Neural cell (in vitro differentiated cells): ENCODE data around the gene MRTFB. TPM values are rescaled to one million over a fixed set of nuclear protein-coding genes. Genes with fewer than 3 reads are reported as not detected.

Experiments
- H2AFZ ChIP-seq: fragments of 200-600, 300-800 bp; sonication (generic), shearing (Covaris generic); 2 replicates; pipeline ENCODE4 v1.6.0; 2014; ENCODE audit warnings: low read depth, mild to moderate bottlenecking, antibody characterized with exemption, low read length, moderate library complexity
- H3F3A ChIP-seq: fragments of 200-600 bp; shearing (Covaris generic); 2 replicates; pipeline ENCODE4 v1.6.1; 2016; ENCODE audit warnings: mild to moderate bottlenecking, moderate library complexity, mixed read lengths, antibody characterized with exemption, low read length; ENCODE audit not compliant: insufficient read depth, poor library complexity, severe bottlenecking
- H3K27ac ChIP-seq: fragments of 200-600, 300-800 bp; sonication (generic), shearing (Covaris generic); 2 replicates; pipeline ENCODE4 v1.5.1; 2014; ENCODE audit warnings: mild to moderate bottlenecking, low read length, moderate library complexity
- H3K27me3 ChIP-seq: fragments of 300-800, 200-600 bp; sonication (generic), shearing (Covaris generic); 2 replicates; pipeline ENCODE4 v1.6.0; 2014; ENCODE audit warnings: mild to moderate bottlenecking, low read depth, low read length, moderate library complexity; ENCODE audit not compliant: insufficient read depth
- H3K36me3 ChIP-seq: fragments of 300-800, 200-600 bp; sonication (generic), shearing (Covaris generic); 2 replicates; pipeline ENCODE4 v1.5.1; 2014; ENCODE audit warnings: mild to moderate bottlenecking, antibody characterized with exemption, low read length, moderate library complexity; ENCODE audit not compliant: insufficient read depth
- H3K4me2 ChIP-seq: fragments of 300-800, 200-600 bp; sonication (generic), shearing (Covaris generic); 2 replicates; pipeline ENCODE4 v1.6.0; 2014; ENCODE audit warnings: mild to moderate bottlenecking, low read length
- H3K4me3 ChIP-seq: fragments of 300-800, 200-600 bp; sonication (generic), shearing (Covaris generic); 2 replicates; pipeline ENCODE4 v1.5.1; 2014; ENCODE audit warnings: mild to moderate bottlenecking, low read length, moderate library complexity
- H3K79me2 ChIP-seq: fragments of 200-600 bp; shearing (Covaris generic); replicated peaks from 2 replicates; pipeline ENCODE4 v1.6.0; 2014; ENCODE audit warnings: mild to moderate bottlenecking, low read length, moderate library complexity; ENCODE audit not compliant: insufficient read depth
- H3K9ac ChIP-seq: fragments of 300-800, 200-600 bp; sonication (generic), shearing (Covaris generic); 2 replicates; pipeline ENCODE4 v1.6.1; 2016; ENCODE audit warnings: mild to moderate bottlenecking, low read length, mixed read lengths
- H3K9me2 ChIP-seq: fragments of 200-600 bp; shearing (Covaris generic); 2 replicates; pipeline ENCODE4 v1.6.1; 2016; ENCODE audit warnings: mild to moderate bottlenecking, low read length, mixed read lengths; ENCODE audit not compliant: insufficient read depth
- H3K9me3 ChIP-seq: fragments of 200-600, 300-800 bp; sonication (generic), shearing (Covaris generic); 2 replicates; pipeline ENCODE4 v1.6.1; 2016; ENCODE audit warnings: mild to moderate bottlenecking, mixed run types, low read length, moderate library complexity, mixed read lengths
- H4K20me1 ChIP-seq: fragments of 200-600 bp; shearing (Covaris generic); 2 replicates; pipeline ENCODE4 v1.6.1; 2016; ENCODE audit warnings: mild to moderate bottlenecking, mixed run types; ENCODE audit not compliant: insufficient read depth
- EP300 ChIP-seq: fragments of 450-650 bp; conservative IDR thresholded peaks from 2 replicates; pipeline ENCODE4 v1.6.1; 2014; ENCODE audit warnings: antibody characterized with exemption, mild to moderate bottlenecking, moderate library complexity; ENCODE audit not compliant: poor library complexity, severe bottlenecking
- EZH2 ChIP-seq: fragments of 200-600, 300-800 bp; shearing (Covaris generic), sonication (generic); IDR thresholded peaks from 2 replicates; pipeline ENCODE4 v1.6.1; 2014; ENCODE audit warnings: antibody characterized with exemption, low read length, borderline replicate concordance, mild to moderate bottlenecking; ENCODE audit not compliant: insufficient read depth, poor library complexity, severe bottlenecking
- MXI1 ChIP-seq: fragments of 450-650 bp; conservative IDR thresholded peaks from 2 replicates; pipeline ENCODE4 v1.6.1; 2014; ENCODE audit warnings: antibody characterized with exemption, mild to moderate bottlenecking; ENCODE audit not compliant: poor library complexity, severe bottlenecking
- POLR2AphosphoS5 ChIP-seq: IDR thresholded peaks from 2 replicates; pipeline ENCODE4 v1.6.1; 2012
- RAD21 ChIP-seq: fragments of 450-650 bp; conservative IDR thresholded peaks from 2 replicates; pipeline ENCODE4 v1.6.1; 2014; ENCODE audit warnings: antibody characterized with exemption, mild to moderate bottlenecking, moderate library complexity
- SMC3 ChIP-seq: fragments of 450-650 bp; conservative IDR thresholded peaks from 2 replicates; pipeline ENCODE4 v1.6.1; 2014; ENCODE audit warnings: antibody characterized with exemption, mild to moderate bottlenecking, moderate library complexity; ENCODE audit not compliant: poor library complexity
- TAF1 ChIP-seq: IDR thresholded peaks from 2 replicates; pipeline ENCODE4 v1.6.1; 2012; ENCODE audit warnings: low read depth
- polyA plus RNA-seq: library from polyadenylated mRNA; depleted of rRNA; stranded (reverse); fragments of >200 nt; gene quantifications from 2 replicates; pipeline ENCODE4 v1.2.3, GENCODE V29; 2014
- TF ChIP-seq, protein P1 (sequence below): fragments of 450-650 bp; IDR thresholded peaks from 2 replicates; pipeline ENCODE4 v1.5.1; 2014; ENCODE audit warnings: antibody characterized with exemption, mild to moderate bottlenecking, moderate library complexity; ENCODE audit not compliant: poor library complexity, severe bottlenecking
- TF ChIP-seq, protein P2 (sequence below): IDR thresholded peaks from 2 replicates; pipeline ENCODE4 v1.6.1; 2012; ENCODE audit warnings: borderline replicate concordance

The MRTFB gene
- polyA plus RNA-seq, 1 donor from 2014 or later = 18.6 TPM

DNA sequence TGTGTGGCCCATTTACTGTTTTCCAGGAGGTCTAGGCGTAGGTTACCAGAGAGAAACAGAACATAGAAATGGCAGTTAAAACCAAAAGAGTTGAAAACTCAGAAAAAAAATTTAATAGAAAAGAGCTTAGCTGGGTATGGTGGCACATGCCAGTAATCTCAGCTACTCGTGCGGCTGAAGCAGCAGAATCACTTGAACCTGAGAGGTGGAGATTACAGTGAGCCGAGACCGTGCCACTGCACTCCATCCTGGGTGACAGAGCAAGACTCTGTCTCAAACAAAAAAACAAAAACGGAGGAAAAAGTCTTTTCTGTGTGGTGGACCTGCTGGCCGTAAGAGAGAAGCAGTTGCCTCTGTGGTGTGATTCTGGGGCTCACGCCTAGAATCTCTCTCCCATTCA lies 35.8 kb downstream of the MRTFB start:
- Histone ChIP-seq H3K4me3 (no peak overlapping the region), H3K36me3 (no peaks in the 10 kb centered on the region), H3K9me3 (no peaks in the 10 kb centered on the region), H3K27me3 (no peaks in the 10 kb centered on the region), H3K27ac (no peak overlapping the region), H3K4me2 (no peak overlapping the region), H3F3A (no peaks in the 10 kb centered on the region), H3K9ac (no peak overlapping the region), H4K20me1 (no peaks in the 10 kb centered on the region), H3K79me2 (peaks cover 6% of the 10 kb centered on the region), H2AFZ (no peak overlapping the region), H3K9me2 (no peaks in the 10 kb centered on the region)
- TF ChIP-seq, protein P1, sequence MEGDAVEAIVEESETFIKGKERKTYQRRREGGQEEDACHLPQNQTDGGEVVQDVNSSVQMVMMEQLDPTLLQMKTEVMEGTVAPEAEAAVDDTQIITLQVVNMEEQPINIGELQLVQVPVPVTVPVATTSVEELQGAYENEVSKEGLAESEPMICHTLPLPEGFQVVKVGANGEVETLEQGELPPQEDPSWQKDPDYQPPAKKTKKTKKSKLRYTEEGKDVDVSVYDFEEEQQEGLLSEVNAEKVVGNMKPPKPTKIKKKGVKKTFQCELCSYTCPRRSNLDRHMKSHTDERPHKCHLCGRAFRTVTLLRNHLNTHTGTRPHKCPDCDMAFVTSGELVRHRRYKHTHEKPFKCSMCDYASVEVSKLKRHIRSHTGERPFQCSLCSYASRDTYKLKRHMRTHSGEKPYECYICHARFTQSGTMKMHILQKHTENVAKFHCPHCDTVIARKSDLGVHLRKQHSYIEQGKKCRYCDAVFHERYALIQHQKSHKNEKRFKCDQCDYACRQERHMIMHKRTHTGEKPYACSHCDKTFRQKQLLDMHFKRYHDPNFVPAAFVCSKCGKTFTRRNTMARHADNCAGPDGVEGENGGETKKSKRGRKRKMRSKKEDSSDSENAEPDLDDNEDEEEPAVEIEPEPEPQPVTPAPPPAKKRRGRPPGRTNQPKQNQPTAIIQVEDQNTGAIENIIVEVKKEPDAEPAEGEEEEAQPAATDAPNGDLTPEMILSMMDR = no peak
- TF ChIP-seq, protein P2, sequence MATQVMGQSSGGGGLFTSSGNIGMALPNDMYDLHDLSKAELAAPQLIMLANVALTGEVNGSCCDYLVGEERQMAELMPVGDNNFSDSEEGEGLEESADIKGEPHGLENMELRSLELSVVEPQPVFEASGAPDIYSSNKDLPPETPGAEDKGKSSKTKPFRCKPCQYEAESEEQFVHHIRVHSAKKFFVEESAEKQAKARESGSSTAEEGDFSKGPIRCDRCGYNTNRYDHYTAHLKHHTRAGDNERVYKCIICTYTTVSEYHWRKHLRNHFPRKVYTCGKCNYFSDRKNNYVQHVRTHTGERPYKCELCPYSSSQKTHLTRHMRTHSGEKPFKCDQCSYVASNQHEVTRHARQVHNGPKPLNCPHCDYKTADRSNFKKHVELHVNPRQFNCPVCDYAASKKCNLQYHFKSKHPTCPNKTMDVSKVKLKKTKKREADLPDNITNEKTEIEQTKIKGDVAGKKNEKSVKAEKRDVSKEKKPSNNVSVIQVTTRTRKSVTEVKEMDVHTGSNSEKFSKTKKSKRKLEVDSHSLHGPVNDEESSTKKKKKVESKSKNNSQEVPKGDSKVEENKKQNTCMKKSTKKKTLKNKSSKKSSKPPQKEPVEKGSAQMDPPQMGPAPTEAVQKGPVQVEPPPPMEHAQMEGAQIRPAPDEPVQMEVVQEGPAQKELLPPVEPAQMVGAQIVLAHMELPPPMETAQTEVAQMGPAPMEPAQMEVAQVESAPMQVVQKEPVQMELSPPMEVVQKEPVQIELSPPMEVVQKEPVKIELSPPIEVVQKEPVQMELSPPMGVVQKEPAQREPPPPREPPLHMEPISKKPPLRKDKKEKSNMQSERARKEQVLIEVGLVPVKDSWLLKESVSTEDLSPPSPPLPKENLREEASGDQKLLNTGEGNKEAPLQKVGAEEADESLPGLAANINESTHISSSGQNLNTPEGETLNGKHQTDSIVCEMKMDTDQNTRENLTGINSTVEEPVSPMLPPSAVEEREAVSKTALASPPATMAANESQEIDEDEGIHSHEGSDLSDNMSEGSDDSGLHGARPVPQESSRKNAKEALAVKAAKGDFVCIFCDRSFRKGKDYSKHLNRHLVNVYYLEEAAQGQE = no peak
- TF ChIP-seq TAF1 = no peak
- no peak for TF ChIP-seq POLR2AphosphoS5
- TF ChIP-seq RAD21 = no peak
- TF ChIP-seq EP300 = no peak
- no peak for TF ChIP-seq MXI1
- no peak for TF ChIP-seq SMC3
- TF ChIP-seq EZH2 = no peak

DNA sequence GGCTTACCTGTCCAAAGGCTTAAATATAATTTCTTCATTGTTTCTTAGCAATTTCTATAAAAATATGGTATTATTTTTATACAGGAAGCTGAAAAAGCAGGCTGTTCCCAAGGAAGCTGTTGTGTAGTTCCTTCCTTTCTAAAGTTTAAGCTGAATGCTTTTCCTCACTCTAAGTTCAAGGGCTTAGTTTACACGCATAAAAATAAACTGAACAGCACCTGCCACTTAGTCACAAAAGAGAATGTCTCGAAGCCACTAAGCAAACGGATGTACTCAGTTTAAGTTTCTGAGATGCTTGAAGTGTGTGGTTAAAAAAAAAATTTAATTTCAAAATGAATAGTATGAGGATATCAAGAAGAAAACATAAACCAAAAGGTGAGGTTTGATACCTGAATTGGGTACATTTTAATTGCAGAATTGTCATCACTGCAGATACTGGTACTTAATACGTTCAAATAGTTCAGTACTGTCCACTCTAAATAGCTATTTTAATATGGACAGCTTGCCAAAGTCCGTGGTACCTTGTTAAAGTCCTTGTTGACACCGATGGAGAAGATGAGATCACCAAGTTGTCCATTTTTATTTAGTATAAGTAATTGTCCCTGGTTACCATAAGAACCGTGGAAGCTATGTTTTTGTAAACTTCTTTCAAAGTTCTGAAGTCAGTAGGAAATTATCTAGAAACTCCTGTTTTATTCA lies 38.1 kb downstream of the MRTFB start:
- H3K9me3 ChIP-seq = no peaks in the 10 kb centered on the region
- H3K79me2 ChIP-seq = peaks cover 6% of the 10 kb centered on the region
- H3K27ac ChIP-seq = no peak overlapping the region
- H3K9ac ChIP-seq = no peak overlapping the region
- no peaks in the 10 kb centered on the region for H3K27me3 ChIP-seq
- TF ChIP-seq, protein P2 = no peak
- no peak for TF ChIP-seq SMC3
- no peak for TF ChIP-seq MXI1
- TF ChIP-seq POLR2AphosphoS5 = no peak
- no peak for TF ChIP-seq EP300
- TF ChIP-seq TAF1 = no peak
- TF ChIP-seq, protein P1 = no peak
- TF ChIP-seq RAD21 = no peak
- TF ChIP-seq EZH2 = no peak
- no peaks in the 10 kb centered on the region for H3F3A ChIP-seq
- no peak overlapping the region for H3K4me2 ChIP-seq
- H3K9me2 ChIP-seq = no peaks in the 10 kb centered on the region
- H3K36me3 ChIP-seq = no peaks in the 10 kb centered on the region
- H2AFZ ChIP-seq = no peak overlapping the region
- no peaks in the 10 kb centered on the region for H4K20me1 ChIP-seq
- no peak overlapping the region for H3K4me3 ChIP-seq
